Ureter (tissue), 1 donor: ENCODE measurements around the gene SUFU. TPM values are rescaled to one million over a fixed set of nuclear protein-coding genes. Genes with fewer than 3 reads are reported as not detected.
"Not testable (repeated sequence)": the region's sequence is repeated elsewhere in the genome, so short reads cannot be mapped to it uniquely, and the experiment has no call there.

Source experiments
- DNase-seq: peaks from one replicate; pipeline ENCODE4 v3.0.0-alpha.2; 2020; ENCODE audit warnings: low spot score
- total RNA-seq: library from RNA; stranded (reverse); gene quantifications from one replicate; pipeline ENCODE4 v1.2.4, GENCODE V29; 2023
- donor health status: DM: yes; HTN: yes; CAD: no.

The SUFU gene
- total RNA-seq, 1 donor from 2014 or later, result 25.5 TPM

DNA sequence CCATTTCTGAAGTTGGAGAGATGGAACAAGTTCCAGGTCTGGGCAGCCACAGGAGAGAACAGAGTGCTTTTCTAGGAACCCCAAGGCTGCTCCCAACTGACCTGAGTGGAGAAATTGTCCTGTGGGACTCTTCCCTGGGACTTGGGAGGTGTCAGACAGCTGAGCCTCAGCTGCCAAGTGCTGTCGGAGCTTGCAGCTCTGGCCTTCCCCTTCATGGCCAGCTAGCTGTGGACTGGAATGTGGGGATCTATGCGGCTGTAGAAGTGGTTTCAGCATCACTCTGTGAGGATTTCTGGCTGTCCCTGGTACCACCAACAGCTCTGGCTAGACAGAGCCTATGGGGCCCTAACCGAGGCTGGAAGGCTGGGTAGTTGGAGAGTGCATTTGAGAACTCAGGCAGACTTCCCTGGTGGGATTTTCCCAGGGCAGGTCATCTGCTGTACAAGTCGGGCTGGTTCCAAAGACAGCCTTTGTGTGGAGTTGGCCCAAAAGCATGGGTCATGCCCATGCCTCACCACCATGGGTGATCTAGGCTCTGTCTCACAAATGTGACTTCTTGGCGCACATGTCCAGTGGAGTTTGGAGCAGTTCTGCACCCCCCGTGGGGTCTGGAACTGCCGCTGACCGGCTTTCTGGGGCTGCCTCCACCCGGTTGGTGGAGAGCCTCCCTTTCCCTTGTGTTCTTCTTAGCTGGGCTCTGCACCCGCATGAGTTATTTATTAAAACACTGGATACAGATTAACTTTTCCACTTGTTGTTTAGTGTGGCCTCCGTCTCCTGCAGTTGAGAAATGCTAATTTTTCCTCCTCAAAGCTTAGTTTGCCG is 10.9 kb downstream of the SUFU start:
- no peak for DNase-seq

DNA sequence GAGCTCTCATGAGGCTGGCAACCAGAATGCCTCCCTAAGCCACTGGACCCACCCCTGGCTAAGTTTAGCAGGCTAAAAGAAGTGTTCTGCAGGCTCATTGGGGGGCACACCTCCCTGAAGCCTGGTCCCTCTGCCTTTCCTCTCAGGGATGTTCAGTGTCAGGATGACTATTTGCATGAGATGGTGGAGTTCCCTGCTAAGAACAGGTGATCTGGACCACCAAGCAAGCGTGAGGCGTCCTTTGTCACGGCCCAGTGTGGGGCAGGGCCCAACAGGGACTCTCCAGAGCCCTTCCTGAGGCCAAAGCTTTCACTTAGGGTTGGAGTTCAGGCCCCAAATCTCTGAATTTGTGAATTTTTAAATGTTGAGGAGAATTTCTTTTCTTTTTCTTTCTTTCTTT is 12.0 kb downstream of the SUFU start:
- DNase-seq, result no peak

DNA sequence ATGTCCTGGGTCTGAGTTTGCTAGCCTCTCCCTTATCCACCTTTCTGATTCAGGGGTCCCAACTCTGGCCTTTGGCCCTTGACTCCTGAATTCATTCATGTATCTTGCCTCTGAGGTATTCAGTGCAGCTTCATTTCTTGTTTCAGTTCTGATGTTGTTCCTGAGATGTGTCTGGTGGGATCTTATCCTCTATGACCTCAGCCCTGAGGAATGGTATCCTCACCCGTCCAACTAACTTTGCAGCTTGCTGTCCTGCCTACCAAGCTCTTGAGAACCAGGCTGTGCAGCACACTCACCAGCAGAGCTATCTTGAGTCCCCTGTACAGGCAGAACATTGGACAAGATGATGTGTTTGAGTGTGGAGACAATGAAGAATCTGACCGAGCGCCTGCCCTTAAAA is 13.8 kb downstream of the SUFU start:
- DNase-seq, result no peak

DNA sequence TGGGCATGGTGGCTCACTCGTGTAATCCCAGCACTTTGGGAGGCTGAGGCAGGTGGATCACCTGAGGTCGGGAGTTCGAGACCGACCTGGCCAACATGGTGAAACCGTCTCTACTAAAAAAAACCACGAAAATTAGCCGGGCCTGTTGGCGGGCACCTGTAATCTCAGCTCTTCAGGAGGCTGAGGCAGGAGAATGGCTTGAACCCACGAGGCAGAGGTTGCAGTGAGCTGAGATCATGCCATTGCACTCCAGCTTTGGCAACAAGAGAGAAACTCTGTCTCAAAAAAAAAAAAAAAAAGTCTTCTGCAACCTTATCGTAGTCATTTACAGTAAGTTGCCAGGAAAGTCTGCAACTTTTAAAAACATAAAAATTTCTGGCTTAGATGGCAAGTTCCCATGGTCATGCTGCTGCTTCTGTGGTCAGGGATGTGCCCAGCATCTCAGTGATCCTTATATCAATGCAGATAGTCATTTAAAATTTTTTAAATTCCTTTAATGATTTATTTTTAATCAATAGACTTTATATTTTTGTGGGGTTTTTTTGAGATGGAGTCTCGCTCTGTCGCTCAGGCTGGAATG is 15.6 kb downstream of the SUFU start:
- DNase-seq, result no peak

DNA sequence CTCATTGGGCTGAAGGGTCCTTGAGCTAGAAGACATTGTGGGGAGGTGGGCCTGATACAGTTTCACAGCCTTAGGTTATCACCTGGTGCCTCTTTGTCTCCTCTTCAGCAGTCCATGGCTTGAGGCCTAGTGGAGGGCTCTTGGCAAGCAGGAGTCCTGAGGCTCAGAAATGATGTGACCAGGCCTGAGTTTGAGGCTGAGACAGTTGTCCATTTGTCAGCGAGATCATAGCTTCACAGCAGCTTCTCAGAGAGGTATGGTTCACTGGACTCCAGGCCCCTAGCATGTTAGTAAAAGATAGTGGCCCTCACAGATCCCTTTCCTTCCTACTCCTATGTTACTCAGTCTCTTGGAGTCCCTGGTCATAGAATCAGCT is 19.1 kb downstream of the SUFU start:
- no peak for DNase-seq

DNA sequence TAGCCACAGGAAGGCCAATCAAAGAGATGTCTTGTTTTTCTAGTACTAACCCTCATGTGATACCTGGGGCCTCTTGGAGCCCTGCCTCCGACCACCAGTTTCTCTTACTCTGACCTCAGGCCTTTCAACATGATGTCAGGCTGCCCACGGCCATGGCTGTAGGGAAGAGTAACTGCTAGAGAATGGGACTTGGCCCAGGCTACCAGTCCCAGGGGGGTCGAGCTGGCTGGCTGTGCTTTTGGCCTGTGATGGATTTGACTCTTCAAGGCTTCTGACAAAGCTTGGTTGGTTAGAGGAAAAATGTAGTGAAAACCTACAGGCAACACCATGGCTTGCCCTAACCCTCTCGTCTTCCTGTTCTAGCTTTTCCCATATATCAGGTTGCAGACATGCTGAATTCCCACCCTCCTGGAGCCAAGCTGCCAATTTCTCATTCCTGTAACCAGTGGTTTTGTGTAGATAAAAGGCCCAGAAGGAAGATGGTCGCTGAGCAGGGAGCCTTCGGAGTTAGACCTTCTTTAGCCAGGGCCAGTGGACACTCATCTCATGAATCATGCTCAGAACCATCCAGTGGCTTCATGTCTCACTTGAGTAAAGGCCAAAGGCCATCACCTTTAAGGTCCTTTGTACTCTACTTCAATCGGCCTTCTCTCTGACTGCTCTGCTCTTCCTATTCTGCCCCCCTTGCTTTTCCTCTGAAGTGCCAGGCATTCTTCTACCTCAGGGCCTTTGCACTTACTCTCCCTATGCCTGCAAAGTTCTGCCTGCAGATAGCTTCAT is 19.7 kb downstream of the SUFU start:
- DNase-seq, result no peak

DNA sequence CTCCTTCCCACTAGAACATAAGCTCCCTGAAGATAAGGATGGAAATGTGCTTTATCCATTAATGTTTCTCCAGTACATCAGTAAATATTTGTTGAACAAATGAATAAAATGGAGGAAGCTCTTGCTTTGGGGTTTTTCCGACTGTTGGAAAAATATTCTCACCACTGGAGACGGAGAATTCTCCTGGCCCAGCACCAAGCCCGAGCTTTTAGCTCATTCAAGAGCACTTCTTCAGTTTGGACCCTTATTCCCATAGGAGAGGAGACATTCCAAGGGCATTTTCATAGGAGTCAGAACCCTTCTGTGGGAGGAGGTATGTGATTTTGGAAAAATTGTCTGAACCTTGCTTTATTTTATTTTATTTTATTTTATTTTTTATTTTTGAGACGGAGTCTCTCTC is 21.0 kb downstream of the SUFU start:
- no peak for DNase-seq

DNA sequence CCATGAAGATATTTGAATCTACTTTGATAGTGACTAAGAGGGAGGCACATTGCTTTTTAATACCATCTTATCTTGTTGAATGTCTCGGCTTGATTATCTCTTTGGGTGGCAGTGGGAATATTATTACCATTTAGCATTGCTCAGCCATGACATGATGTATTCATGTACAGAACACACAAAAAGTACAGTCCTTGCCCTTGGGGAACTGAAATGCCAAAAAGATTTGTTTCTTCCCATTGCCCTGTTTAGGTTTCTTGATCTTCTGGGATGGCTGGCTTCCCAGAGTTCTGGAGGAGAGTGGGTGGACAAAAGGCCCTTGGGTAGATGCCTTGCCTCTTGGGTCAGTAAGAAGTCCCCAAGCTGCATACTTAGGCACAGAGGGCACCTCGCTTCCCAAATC is 23.8 kb downstream of the SUFU start:
- DNase-seq, result no peak

DNA sequence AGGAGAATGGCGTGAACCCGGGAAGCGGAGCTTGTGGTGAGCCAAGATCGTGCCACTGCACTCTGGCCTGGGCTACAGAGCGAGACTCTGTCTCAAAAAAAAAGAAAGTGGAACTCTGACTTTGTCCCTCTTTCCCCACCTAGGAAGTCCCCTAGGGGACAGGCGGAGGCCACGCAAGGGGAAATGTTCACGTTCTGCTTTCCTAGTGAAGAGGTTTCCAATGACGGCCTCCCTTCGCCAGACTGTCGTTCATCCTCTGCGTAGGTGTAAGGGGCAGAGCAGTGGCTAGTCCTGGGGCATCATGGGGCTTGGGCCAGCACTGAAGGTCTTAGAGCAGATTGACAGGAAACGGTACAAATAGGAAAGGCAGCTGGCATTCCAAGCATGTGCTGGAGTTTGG is 30.6 kb downstream of the SUFU start:
- DNase-seq, result no peak

DNA sequence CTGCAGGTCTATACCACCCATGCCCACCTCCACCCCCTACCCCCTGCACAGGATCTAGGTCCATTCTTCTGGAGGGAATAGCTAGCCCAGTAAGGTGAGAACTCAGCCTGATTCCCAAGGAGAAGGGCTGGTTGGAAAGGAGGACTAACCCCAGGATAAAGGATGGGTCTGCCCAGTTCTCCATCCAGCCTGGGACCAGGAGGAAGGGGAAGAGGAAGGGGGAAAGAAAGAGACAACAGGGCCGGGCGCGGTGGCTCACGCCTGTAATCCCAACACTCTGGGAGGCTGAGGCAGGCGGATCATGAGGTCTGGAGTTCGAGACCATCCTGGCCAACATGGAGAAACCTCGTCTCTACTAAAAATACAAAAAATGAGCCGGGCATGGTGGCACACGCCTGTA is 31.2 kb downstream of the SUFU start:
- DNase-seq, result not testable (repeated sequence)

DNA sequence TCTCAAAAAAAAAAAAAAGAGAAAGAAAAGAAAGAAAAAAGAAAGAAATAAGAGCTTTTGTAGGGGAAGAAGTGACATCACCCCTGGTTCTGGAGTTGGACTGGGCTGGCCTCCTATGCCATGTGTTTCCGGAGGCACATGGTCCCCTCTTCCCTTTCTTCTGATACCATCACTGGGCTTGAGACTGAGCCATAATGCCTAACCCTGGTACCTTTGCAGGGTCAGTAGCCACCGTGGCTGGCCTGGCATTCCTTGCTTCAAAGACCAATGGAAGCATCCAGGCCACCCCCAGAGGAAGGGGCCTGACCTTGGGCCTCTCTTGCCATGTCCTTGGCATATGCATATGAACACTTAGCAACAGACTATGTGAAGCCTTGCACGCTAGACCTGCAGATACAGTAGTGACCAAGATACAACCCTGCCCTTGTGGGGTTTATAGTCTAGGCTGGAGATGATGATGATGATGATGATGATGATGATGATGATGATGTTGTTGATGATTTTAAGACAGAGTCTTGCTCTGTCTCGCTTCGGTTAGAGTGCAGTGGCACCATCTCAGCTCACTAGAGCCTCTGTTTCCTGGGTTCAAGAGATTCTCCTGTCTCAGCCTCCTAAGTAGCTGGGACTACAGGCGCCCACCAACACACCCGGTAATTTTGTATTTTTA is 31.8 kb downstream of the SUFU start:
- no peak for DNase-seq

DNA sequence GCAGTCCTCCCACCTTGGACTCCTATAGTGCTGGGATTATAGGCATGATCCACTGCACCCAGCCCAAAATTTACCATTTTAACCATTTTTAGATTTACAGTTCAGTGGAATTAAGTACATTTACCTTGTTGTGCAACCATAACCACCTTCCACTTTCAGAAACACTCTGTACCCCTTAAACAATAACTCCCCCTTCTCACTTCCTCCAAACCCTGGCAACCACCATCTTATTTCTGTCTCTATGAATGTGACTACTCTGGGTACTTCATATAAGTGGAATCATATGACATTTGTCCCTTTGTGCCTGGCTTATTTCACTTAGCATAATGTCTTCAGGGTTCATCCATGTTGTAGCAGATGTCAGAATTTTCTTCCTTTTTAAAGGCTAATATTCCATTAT is 33.6 kb downstream of the SUFU start:
- no peak for DNase-seq

DNA sequence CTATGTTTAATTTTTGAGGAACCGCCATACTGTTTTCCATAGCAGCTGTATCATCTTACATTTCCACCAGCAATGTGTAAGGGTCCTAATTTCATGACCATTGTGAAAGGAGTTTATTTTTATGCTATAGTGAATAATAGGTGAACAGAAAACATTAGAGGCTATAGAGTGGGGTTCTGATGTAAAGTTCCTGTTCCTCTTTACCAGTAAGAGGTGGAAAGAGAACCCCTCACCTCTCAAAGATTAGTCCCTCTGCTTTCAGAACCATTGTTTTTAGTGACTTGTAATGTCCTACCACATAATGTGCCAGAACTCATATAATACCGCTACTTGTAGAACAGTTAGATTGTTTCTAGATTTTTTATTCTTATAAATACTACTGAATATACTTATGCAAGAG is 34.2 kb downstream of the SUFU start:
- DNase-seq, result no peak

DNA sequence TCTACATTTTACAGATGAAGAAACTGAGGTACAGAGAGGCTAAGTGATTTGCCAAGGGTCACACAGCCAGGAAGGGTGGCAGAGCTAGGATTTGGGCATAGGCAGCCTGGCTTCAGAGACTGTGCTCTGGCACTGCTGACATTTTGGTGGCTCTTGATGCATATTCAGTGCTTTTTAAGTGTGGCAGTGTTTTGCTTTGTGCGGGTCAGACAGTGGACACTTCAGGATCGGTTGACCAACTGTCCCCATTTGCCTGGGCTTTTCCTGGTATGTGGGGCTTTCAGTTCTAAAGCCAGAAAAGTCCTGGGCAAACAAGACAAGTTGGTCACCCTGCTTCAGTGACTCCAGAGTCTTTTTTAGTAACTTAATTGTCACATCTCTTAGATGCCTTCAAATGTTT is 35.0 kb downstream of the SUFU start:
- no peak for DNase-seq

DNA sequence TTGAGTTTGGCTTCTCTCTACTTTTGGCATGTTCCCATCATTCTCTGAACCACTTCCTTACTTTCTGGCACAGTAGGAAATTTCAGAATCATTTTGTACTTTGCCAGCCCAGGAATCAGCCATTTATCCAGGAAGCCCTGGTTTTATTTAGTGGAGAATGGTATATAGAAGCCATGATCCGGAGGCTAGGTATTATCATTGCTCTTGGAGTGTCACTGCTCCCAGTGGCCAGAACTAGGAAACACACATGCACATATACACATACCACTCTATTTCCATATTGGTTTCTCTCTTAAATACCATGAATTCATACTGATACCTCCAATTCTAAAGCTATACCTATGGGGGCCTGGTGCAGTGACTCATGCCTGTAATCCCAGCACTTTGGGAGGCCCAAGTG is 36.3 kb downstream of the SUFU start:
- DNase-seq, result no peak

DNA sequence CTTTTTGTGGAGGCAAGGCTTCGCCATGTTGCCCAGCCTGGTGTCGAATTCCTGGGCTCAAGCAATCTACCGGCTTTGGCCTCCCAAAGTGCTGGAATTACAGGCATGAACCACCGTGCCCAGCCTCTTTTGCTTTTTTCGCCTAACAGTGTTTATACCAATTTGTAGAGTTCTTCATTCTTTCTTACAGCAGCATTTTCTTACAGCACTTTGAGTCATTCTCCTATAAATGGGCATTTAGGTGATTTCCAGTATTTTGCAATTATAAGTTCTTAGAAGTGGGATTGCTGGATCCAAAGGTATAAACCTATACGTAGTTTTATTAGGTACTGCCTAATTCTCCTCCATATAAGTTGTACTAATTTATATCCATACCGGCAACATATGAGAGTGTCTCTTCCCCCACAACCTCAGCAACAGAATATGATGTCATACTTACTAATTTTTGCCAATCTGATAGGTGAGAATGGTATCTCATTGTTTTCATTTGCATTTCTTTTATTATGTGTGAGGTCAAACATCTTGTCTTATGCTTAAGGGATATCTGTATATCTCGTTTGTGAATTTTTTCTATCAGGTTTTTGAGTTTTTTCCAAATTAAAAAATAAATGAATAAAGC is 39.1 kb downstream of the SUFU start:
- no peak for DNase-seq

DNA sequence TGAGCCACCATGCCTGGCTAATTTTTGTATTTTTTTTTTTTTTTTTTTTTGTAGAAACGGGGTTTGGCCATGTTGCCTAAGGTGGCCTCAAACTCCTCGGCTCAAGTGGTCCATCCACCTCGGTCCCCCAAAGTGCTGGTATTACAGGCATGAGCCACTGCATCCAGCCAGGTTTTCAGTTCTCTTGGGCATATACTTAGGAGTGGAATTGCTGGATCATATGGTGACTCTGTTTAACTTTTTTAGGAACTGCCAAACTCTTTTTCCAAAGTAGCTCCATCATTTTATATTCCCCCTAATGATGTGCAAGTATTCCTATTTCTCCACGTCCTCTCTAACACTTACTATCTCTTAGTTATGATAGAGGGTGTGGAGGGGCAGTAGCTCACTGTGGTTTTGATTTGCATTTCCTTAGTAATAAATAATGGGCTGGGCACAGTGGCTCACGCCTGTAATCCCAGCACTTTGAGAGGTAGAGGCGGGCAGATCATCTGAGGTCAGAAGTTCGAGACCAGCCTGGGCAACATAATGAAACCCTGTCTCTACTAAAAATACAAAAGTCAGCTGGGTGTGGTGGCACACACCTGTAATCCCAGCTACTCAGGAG is 41.6 kb downstream of the SUFU start:
- no peak for DNase-seq

DNA sequence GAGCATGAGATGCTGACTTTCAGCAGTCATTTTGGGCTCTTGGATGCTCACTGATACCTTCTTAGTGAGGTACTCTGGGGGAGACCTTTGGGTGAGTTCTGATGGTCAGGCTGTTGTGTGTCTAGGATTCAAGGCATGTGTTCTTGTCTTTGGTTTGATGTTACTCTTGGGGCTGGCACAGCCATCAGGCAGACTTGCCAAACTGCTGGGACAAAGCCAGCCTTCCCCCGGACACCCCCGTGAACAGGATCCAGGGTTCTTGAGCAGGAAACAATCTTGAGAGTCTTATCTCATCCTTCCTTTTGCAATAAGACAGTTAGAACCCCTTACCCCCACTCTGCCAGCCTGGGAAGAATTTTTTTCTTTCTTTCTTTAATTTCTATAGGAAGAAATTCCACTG is 42.2 kb downstream of the SUFU start:
- DNase-seq, result no peak

DNA sequence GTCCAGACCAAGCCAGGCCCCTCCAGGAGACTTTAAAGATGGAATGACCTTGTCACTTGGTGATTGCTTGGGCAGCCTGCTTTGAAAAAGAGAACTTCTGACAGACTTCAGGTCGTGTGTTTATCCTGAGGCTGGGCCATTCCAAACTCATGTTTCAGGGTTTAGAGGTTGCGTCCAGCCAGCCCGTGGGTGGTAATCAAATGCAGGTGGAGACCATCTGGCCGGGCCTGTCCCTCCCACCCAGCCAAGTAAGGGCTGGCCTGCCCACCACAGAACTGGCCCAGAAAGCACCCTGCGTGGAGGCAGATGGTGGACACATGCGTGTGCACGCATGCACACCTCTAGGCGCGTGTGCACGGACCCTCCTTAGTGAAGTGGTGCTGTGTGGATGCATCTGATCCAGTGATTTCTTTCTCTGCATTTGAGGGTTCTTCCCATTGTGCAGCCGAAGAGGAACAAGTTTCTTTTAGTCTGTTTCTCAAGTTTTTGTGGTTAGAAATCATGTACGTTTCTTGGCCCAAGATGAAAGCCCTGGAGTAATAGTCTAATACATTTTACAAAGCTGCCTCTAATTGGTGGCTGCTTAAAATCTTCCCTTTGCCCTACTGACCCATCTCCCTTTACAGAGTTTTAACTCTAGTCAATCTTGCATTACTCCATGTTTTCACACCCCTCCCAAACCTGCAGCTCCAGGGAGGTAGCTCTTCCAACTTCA is 43.0 kb downstream of the SUFU start:
- DNase-seq, result no peak

DNA sequence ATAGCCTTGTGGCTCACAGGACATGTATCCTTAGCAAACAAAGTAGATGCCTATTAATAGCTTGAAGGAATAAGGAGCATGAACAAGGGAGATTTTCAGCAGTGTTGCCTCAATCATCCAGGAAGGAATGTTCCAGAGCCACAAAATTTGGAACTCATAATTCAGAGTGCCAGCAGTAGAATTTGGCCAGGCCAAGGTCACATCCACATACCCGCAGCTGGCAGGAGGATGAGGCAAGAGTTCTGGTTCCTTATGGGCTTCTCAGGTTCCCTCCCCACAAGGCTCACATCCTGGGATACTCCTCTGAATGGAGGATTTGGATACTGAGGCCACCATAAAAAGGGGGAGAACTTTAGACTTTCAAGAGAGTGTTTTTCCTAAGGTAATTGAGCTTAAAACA is 45.8 kb downstream of the SUFU start:
- no peak for DNase-seq

DNA sequence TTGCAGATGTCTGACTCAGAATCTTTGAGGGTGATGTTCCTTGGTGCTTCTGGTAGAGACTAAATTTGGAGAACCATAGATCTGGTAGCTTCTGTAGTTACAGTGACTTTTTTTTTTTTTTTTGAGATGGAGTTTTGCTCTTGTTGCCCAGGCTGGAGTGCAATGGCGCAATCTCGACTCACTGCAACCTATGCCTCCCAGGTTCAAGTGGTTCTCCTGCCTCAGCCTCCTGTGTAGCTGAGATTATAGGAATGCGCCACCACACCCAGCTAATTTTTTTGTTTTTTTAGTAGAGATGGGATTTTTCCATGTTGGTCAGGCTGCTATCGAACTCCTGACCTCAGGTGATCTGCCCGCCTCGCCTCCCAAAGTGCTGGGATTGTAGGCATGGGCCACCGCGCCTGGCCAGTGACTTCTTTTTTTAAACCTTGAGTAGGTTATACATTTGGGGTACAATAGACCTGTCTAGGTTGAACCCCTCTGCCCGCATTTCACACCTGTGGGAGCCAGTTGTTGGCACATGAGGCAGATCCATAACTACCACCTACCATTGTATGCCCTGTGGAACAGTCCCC is 47.0 kb downstream of the SUFU start:
- no peak for DNase-seq
